HUES48 (cell line): ENCODE measurements around the gene COLEC12.

Source experiments
- H3K27ac ChIP-seq: one replicate; pipeline ENCODE4 v1.7.0; 2013; ENCODE audit warnings: low read depth, low read length, inconsistent platforms
- H3K27me3 ChIP-seq: 2 replicates; pipeline ENCODE4 v1.6.1; 2013; ENCODE audit warnings: mild to moderate bottlenecking, low read length; ENCODE audit not compliant: control insufficient read depth, insufficient read depth
- H3K36me3 ChIP-seq: 2 replicates; pipeline ENCODE4 v1.6.1; 2013; ENCODE audit warnings: low read length; ENCODE audit not compliant: control insufficient read depth, insufficient read depth
- H3K4me1 ChIP-seq: 2 replicates; pipeline ENCODE4 v1.6.1; 2013; ENCODE audit warnings: mild to moderate bottlenecking, low read length; ENCODE audit not compliant: control insufficient read depth, insufficient read depth
- H3K4me3 ChIP-seq: 2 replicates; pipeline ENCODE4 v1.5.1; 2013; ENCODE audit warnings: mild to moderate bottlenecking, low read depth, low read length
- H3K9ac ChIP-seq: 2 replicates; pipeline ENCODE4 v1.6.1; 2013; ENCODE audit warnings: mild to moderate bottlenecking, low read depth, low read length, moderate library complexity
- H3K9me3 ChIP-seq: 2 replicates; pipeline ENCODE4 v1.6.1; 2013; ENCODE audit warnings: low read length; ENCODE audit not compliant: control insufficient read depth, insufficient read depth

COLEC12 gene

GRCh38 chr18:435940-436339 is 64.6 kb downstream of the COLEC12 start:
- no peaks in the 10 kb centered on the region for H3K9me3 ChIP-seq
- H3K9ac ChIP-seq, result no peak overlapping the region
- H3K36me3 ChIP-seq, result no peaks in the 10 kb centered on the region
- no peaks in the 10 kb centered on the region for H3K4me1 ChIP-seq
- no peak overlapping the region for H3K4me3 ChIP-seq
- no peak overlapping the region for H3K27ac ChIP-seq
- H3K27me3 ChIP-seq, result no peaks in the 10 kb centered on the region

DNA sequence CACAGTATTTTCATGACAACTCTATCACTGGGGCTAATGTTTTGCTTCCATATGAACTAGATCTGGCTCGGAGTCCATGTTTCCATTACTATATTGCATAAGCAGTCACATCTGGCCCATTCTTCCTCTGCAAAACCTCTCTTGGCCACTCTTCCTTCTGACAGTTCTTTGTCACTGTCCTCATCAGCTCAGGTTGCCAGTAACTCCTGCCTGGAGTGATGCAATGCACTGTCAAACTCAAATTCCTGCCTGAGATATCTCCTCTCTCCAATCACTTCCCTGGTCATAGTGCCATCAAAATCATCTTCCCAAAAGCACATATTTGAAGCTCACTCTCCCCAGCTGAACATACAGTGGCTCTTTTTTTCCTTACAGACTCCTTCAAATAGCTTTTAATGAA is 66.1 kb downstream of the COLEC12 start:
- H3K27ac ChIP-seq, result no peak overlapping the region
- no peaks in the 10 kb centered on the region for H3K4me1 ChIP-seq
- no peaks in the 10 kb centered on the region for H3K9me3 ChIP-seq
- H3K27me3 ChIP-seq, result no peaks in the 10 kb centered on the region
- no peaks in the 10 kb centered on the region for H3K36me3 ChIP-seq
- no peak overlapping the region for H3K4me3 ChIP-seq
- H3K9ac ChIP-seq, result no peak overlapping the region

- H3K4me3 ChIP-seq, result no peak overlapping the region
These were observed 66.5 kb downstream of the COLEC12 start for GRCh38 chr18:433960-434359.

GRCh38 chr18:433298-433697 is 67.2 kb downstream of the COLEC12 start:
- H3K4me1 ChIP-seq, result no peaks in the 10 kb centered on the region
- no peaks in the 10 kb centered on the region for H3K9me3 ChIP-seq

More at GRCh38 chr18:433960-434359, 66.5 kb downstream of the COLEC12 start:
- H3K36me3 ChIP-seq, result no peaks in the 10 kb centered on the region
- H3K9ac ChIP-seq, result no peak overlapping the region
- no peaks in the 10 kb centered on the region for H3K4me1 ChIP-seq
- no peak overlapping the region for H3K27ac ChIP-seq
- no peaks in the 10 kb centered on the region for H3K9me3 ChIP-seq
- no peaks in the 10 kb centered on the region for H3K27me3 ChIP-seq

DNA sequence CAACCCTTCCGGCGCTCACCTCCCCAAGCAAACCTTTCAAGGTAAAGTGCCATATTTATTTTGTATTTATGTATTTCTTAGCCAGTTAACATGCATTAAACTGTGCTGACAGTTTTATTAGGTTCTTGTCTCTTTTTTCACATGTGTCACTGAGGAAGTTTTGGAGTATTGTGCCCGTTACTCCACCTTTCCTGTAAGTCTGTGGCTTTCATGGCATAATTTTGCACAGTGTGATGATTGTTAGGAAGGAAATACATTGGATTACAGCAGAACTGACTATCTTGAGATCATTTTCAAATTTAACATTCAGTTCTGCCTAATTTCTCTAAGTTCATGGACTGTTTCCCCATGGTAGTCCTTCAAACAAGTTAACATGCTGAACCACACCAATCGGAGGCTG is 67.7 kb downstream of the COLEC12 start:
- no peaks in the 10 kb centered on the region for H3K27me3 ChIP-seq
- H3K27ac ChIP-seq, result no peak overlapping the region
- no peaks in the 10 kb centered on the region for H3K4me1 ChIP-seq
- no peaks in the 10 kb centered on the region for H3K9me3 ChIP-seq
- H3K4me3 ChIP-seq, result no peak overlapping the region
- H3K36me3 ChIP-seq, result no peaks in the 10 kb centered on the region
- H3K9ac ChIP-seq, result no peak overlapping the region

More at GRCh38 chr18:433298-433697, 67.2 kb downstream of the COLEC12 start:
- Histone ChIP-seq H3K27me3 (no peaks in the 10 kb centered on the region), H3K4me3 (no peak overlapping the region), H3K36me3 (no peaks in the 10 kb centered on the region), H3K9ac (no peak overlapping the region), H3K27ac (no peak overlapping the region)

- H3K4me1 ChIP-seq, result no peaks in the 10 kb centered on the region
- H3K4me3 ChIP-seq, result no peak overlapping the region
- H3K9me3 ChIP-seq, result no peaks in the 10 kb centered on the region
- H3K27me3 ChIP-seq, result no peaks in the 10 kb centered on the region
- H3K27ac ChIP-seq, result no peak overlapping the region
- no peaks in the 10 kb centered on the region for H3K36me3 ChIP-seq
- no peak overlapping the region for H3K9ac ChIP-seq
These were observed 71.5 kb downstream of the COLEC12 start for GRCh38 chr18:429030-429429.

DNA sequence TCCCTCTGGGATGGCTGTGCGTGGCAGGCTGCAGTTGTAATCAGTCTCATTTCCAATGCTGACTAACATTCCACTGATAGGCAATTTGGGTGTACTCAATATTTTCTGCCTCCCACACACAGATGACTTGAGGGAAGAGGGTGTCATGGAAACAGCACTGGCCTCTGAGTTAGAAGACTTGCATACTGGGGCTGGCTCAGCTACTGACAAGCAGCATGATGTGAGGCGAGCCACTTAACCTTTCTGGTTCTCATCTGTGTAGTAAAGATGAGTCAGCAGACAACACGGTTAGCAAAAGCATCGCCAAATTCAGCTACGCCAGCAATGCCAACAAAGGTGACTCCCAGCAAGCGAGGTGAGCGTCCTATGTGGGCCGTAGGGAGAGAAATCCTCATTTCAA is 73.5 kb downstream of the COLEC12 start:
- H3K9ac ChIP-seq, result no peak overlapping the region
- H3K36me3 ChIP-seq, result no peaks in the 10 kb centered on the region
- H3K4me3 ChIP-seq, result no peak overlapping the region
- no peaks in the 10 kb centered on the region for H3K4me1 ChIP-seq
- no peaks in the 10 kb centered on the region for H3K27me3 ChIP-seq
- no peaks in the 10 kb centered on the region for H3K9me3 ChIP-seq
- no peak overlapping the region for H3K27ac ChIP-seq

DNA sequence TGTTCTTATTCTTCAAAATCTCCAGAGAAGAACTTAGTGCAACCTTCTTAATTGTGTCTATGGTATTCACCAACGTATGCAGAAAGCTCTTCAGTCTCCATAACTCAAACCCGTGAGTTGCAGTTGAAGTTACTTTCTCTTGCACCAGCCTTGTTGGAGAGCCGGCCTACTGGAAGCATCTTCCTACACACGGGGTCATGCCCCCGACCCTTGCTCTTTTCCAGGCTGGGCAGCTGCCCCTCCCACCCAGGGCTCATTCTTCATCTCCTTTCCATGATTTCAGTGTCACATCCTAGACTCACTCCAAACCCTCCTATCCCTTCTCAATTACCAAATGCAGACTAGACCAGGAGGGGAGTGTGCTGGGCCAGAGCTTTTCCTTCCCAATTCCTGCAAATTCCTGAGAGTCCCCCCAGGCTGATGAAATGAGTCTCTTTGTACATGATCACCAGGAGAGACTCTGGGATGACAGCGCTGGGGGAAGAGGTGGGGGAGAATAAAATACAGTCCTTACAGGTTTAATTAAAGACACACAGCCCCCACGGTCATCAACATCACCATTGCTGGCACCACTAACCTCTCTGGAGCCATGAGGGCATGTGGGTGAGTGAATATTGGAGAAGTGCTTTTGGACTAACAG is 75.3 kb downstream of the COLEC12 start:
- no peak overlapping the region for H3K27ac ChIP-seq
- no peaks in the 10 kb centered on the region for H3K9me3 ChIP-seq
- no peak overlapping the region for H3K4me3 ChIP-seq
- peaks cover 8% of the 10 kb centered on the region for H3K4me1 ChIP-seq
- no peaks in the 10 kb centered on the region for H3K27me3 ChIP-seq
- H3K9ac ChIP-seq, result no peak overlapping the region
- H3K36me3 ChIP-seq, result no peaks in the 10 kb centered on the region

- H3K27ac ChIP-seq, result no peak overlapping the region
These were observed 75.8 kb downstream of the COLEC12 start for GRCh38 chr18:424668-425067.

DNA sequence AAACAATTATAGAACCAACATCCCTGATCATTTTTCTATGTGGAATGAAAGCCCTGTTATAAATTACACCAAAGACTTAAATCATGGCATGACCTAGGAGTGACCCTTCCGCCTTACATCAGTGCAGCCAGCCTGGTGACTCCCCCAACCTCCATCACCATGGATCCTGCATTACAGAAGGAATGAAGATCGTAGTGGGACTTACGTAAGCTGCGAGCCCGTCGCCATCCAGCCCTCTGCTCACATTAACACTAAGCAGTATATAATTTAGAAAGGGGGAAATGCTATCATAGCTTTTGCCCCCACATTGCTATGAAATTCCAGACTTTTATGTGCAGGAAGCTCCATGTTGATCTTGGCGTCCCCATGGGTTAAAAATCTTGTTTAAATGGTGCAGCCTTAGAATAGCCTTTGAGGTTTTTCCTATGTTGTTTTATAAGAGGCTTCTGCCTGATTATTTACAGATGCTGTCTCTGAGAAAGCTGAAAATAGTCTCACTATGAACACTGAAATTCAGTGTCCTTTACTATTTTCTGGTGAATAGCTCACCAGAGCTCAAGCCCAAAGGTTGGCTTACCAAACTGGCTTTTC is 76.3 kb downstream of the COLEC12 start:
- Histone ChIP-seq H3K9ac (no peak overlapping the region), H3K27me3 (no peaks in the 10 kb centered on the region), H3K27ac (no peak overlapping the region), H3K9me3 (no peaks in the 10 kb centered on the region), H3K4me3 (no peak overlapping the region), H3K4me1 (peaks cover 8% of the 10 kb centered on the region), H3K36me3 (no peaks in the 10 kb centered on the region)

More at GRCh38 chr18:424668-425067, 75.8 kb downstream of the COLEC12 start:
- no peak overlapping the region for H3K9ac ChIP-seq
- H3K9me3 ChIP-seq, result no peaks in the 10 kb centered on the region
- H3K4me1 ChIP-seq, result peaks cover 8% of the 10 kb centered on the region
- no peak overlapping the region for H3K4me3 ChIP-seq
- no peaks in the 10 kb centered on the region for H3K36me3 ChIP-seq
- H3K27me3 ChIP-seq, result no peaks in the 10 kb centered on the region

GRCh38 chr18:422966-423365 is 77.5 kb downstream of the COLEC12 start:
- H3K4me1 ChIP-seq, result peaks cover 8% of the 10 kb centered on the region
- no peaks in the 10 kb centered on the region for H3K9me3 ChIP-seq
- H3K27ac ChIP-seq, result no peak overlapping the region
- H3K4me3 ChIP-seq, result no peak overlapping the region
- no peaks in the 10 kb centered on the region for H3K36me3 ChIP-seq
- H3K9ac ChIP-seq, result no peak overlapping the region
- no peaks in the 10 kb centered on the region for H3K27me3 ChIP-seq
